ENCODE data around the gene FAM216A.
"Not testable (repeated sequence)": the region's sequence is repeated elsewhere in the genome, so short reads cannot be mapped to it uniquely, and the experiment has no call there.

Gene FAM216A

DNA sequence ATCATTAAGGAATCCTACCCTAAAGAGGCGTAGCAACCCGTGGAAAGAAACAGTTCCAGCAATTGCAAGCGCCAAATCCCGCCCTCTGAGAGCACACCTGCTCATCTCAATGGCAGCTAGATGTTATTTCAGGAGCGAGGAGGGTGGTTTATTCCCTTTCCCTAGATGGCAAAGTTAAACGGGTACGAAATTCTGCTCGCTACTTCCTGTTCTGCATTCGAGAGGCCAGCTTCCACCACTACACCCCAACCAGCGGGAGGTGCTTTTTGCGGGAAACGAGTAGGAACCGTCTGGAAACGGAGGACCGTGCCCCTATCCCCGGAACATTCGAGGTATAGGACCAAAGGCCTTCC is 32.7 kb downstream of the FAM216A start:
- peak; percentile 25 for DNase-seq

DNA sequence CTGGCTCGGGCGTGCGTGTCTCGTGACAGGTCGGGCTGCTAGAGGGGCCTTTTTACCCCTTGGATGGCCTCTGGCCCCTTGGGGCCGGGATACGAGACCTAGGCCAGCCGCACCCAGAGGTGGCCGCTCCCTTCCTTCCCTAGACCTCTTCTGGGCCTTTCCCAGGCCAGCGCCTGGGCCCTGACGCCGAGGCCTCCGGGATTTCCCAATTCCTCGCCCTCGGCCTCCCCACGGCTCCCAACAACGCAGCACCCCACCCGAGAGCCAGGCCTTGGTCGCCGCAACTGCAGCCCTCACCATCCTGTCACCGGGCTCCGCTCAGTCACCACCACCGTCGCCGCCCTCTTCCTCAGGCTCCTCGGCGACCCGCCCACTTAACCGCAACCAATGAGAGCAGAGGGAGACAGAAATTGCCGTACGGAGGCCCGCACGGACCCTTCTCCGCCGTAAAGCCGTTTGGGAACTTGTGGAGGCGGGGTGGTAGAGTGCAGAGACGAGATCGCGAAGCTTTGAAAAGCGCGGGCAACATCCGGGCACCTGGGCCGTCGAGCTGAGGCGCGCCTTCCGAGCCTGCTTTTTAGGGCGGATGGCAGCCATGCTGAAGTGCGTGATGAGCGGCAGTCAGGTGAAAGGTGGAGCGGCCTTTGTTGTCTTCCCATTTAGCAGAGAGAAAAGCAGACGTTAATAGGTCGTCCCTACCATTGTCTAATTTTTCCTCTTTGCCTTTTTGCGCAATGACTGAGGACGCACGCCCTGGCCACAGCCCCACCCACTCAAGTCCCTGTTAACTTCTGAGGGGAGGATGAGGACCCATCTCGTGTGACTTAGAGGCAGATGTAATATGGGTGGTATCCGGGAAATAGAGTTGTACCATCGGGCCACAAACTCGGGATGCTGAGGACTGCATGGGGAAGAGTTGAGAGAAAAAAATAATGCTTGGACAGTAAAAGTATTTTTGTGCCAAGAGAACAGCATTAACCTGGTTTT is 33.4 kb downstream of the FAM216A start, which contains the start of the genes RAD9B and VPS29:
TSS of gene RAD9B (plus strand) at position 580 of the 987 bp plus-strand sequence. CDS start at position 587, 7 bp downstream.
TSS of gene VPS29 (minus strand) at position 360 of the 987 bp plus-strand sequence. CDS start at position 300, 60 bp downstream.
- DNase-seq, result peak; percentile 98

- DNase-seq, result no peak
These were observed 34.8 kb downstream of the FAM216A start for GRCh38 chr12:110503432-110503831.

DNA sequence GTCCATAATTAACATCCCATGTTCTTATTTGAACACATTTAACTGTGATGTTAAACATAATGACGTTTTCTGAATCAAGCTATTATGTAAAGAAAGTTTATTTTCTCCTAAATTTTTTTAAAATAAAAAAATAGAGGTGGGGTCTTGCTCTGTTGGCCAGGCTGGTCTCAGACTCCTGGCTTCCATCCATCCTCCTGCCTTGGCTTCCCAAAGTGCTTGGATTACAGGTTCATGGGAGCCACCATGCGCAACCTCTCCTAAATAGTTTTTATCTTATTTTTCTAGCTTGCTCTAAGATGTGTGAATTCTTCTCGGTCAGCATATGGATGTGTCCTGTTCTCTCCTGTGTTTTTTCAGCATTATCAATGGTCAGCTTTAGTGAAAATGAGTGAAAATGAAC is 36.7 kb downstream of the FAM216A start:
- no peak for DNase-seq

DNA sequence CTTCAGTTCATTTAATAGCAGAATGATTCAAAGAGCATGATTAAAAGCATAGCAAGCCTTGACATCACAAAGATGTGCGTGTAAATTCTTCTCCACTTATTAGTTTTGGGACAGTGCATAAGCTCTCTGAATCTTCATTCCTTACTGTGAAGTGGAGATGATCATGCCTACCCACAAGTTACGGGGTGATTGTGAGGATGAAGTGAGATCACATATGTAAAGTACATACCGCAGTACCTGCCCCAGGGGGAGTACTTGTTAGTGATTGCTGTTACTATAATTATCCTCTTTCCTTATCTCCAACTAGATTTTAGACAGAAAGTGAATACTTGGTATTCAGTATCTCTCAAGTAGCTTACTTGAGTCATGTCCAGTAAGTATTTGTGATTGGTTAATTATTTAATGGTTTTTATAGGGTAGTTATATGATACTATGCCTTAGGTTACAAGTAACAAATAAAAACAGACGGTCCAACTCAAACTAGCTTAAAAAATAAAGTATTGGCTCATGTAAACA is 39.5 kb downstream of the FAM216A start:
- DNase-seq, result no peak

- no peak for DNase-seq
These were observed 45.2 kb downstream of the FAM216A start for GRCh38 chr12:110513842-110514241.

- no peak for DNase-seq
These were observed 45.7 kb downstream of the FAM216A start for GRCh38 chr12:110514363-110514762.

DNA sequence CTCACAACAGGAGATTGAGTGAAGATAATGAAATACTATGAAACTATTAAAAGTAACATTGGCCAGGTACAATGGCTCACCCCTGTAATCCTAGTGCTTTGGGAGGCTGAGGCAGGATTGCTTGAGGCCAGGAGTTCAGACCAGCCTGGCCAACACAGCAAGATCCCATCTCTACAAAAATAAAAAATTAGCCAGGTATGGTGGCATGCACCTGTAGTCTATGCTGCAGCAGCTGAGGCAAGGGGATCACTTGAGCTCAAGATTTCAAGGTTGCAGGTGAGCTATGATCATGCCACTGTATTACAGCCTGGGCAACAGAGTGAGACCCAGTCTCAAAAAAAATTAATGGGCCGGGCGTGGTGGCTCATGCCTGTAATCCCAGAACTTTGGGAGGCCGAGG is 48.4 kb downstream of the FAM216A start:
- no peak for DNase-seq

DNA sequence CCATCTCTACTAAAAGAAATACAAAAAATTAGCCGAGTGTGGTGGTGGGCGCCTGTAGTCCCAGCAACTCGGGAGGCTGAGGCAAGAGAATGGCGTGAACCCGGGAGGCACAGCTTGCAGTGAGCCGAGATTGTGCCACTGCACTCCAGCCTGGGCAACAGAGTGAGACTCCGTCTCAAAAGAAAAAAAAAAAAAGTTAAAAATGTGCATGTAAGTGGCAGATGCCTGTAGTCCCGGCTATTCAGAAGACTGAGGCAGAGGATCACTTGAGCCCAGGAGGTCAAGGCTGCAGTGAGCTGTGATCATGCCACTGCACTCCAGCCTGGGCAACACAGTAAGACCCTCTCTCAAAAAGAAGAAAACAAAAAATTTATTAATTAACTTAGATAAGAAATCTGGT is 49.4 kb downstream of the FAM216A start:
- not testable (repeated sequence) for DNase-seq

DNA sequence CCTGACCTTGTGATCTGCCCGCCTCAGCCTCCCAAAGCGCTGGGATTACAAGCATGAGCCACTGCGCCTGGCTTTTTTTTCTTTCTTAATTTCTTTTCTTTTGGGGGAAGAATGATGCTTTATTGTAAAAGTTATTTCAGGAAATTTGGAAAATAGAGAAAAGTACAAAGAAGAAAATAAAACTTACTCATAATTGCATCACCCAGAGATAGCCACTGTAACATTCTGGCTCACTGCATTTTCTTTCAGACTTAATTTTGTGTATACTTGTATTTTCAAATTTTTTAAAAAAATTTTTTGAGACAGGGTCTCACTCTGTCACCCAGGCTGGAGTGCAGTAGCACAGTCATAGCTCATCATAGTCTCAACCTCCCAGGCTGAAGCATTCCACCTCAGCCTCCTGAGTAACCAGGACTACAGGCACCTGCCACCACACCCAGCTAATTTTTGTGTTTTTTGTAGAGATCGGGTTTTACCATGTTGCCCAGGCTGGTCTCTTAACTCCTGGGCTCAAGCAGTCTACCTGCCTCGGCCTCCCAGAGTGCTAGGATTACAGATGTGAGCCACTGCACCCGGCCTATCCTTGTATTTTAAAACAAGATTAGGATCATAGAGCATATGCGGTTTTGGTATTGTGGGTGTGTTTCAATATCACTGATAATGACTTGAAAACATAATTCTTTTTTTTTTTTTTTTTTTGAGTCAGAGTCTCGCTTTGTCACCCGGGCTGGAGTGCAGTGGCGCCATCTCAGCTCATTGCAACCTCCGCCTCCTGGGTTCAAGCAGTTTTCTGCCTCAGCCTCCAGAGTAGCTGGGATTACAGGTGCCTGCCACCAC is 52.4 kb downstream of the FAM216A start:
- DNase-seq, result not testable (repeated sequence)

GRCh38 chr12:110528277-110528839 is 59.7 kb downstream of the FAM216A start:
- no peak for DNase-seq

DNA sequence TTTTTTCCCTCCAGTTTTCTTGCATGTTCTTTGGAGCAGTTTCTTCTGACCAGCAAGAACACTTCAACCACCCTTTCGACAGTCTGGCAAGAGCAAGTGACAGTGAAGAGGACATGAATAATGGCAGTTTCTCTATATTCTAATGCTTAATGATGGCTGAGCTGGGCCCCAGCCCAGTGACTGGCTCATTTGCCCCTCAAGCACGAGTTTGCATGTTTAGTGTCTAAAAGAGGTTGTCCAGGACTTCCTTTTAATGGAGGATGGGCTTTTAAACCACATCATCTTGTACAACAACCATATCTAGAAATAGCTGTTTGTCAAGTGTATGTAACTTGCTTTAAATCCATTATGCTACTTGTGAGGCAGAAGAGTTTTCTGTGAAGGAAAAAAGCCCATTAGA is 61.9 kb downstream of the FAM216A start:
- DNase-seq, result no peak

DNA sequence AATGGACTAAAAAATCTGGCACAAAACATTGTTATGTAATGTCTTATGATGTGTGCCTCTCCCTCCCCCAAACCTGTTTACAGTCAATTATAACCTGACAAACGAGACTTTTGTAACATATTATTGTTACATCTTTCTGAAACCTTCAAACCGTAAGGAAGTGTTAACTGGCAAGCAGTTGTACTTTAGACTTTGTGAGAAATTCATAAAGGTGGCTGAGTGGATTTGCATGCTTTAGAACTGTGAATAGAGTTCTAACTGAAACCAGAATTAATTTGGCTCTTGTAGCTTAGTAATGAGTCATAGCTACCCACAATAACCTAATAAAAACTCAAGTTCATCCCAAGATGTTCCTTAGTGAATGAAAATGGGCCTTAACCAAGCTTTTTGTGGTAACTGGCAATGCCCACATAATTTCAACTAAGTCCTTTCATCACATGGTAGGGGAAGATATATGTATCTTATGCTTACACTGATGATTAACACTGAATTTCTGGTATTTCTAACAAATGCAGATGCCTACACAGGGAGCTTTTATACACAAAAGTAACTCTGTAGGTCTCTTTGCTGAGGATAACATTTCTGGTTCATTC is 63.2 kb downstream of the FAM216A start:
- DNase-seq, result peak; percentile 60

DNA sequence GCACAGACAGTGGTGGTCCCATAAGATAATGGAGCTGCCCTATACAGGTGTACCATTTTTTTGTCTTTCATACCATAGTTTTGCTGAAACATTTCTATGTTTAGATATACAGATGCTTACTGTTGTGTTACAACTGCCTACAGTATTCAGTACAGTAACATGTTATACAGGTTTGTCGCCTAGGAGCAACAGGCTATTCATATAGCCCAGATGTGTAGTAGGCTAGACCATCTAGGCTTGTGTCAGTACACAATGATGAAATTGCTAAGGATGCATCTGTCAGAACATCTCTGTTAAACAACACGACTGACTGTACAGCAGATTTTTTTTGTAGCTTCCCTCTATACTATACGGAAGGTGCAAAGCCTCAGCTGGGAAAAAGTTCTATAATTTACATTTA is 64.0 kb downstream of the FAM216A start:
- DNase-seq, result no peak

DNA sequence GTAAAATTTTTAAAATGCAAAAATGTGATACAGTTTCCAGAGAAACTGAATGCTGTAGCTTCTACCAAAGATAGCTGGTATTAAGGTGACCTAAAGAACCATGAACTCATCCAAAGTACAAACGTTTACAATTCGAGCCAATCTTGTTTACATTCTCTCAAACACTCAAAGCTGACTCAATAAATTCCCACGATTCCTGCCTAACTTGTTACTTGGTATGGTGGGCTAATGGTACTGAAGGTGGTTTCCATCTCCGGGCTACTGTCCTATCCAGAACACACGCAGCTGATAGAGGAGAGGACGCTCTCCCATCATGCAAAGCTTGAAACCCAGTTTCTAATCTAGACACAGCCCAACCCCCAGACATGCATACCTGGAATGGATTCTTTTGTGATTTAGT is 65.0 kb downstream of the FAM216A start:
- no peak for DNase-seq

GRCh38 chr12:110534811-110535210 is 66.2 kb downstream of the FAM216A start:
- no peak for DNase-seq

GRCh38 chr12:110536834-110537604 is 68.4 kb downstream of the FAM216A start:
- DNase-seq, result no peak

DNA sequence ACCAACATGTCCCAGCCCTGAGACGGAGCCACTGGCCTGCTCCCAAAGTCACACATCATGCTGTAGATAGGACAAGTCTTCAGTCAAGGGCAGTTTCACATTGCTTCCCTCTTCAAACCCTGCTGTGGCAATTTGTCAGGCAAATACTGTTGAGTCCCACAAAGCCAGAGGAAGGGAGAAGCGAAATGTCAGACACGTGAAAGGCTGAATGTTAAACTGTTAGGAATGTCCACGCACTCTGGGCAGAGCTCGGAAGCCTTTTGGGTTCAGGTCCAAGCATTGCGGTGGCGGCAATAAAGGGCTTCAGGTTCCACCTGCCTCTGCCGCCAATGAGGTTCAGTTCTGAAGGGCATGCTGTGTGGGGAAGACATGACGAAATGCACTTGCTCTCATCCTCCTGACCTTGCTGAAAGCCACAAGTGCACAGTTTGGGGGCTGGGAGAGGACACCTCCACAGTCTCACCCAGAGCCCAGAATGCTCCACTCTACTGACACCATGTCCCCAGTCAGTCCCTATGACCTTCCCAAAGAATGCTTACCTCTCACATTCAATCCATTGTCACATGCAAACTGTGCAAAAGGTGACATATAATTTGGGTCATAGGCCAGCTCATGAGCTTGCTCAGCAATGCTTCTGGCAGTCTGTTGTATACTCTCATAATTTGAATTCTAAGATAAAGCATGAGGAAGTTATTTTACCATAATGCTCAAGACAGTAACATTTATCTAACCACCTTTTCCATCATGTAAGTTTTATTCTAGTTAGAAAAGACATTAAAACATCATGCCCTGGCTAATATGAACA is 69.2 kb downstream of the FAM216A start:
- DNase-seq, result no peak

DNA sequence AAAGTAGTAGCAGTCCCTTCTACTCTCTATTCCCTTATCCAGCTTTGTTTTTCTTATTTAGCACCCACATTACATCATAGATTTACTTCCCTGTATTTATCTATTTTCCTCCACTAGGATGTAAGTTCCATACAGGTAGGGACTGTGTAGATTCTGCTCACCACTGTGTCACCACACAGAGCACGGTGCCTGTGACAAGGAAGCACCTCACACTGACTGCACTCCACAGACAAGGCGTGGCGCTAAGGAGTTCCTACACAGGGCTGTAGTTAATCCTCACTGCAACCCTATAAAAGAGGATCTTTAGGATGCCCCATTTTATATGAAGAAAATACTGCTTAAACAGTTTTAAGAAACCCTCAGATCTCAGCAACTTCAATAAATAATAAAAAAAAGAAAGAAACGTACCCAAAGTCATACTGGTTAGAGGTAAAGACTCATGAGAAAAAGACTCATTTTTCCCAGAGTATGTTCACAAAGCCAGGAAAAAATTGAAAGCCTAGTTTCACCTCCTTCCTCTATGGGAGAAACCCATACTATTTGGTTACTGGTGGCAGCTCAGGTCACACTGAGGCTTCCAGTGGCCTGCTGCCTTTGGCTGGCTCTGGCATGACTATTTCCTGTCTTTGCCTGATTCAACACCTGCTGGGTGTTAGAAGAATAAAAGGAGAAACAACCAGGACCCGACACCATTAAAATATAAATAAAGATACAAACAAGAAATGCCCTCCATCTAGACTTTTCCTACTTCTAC is 70.4 kb downstream of the FAM216A start:
- DNase-seq, result no peak
